Brain microvascular endothelial cell (primary cell): ENCODE measurements around the gene CADM1.

Experiments used
- DNase-seq: peaks from one replicate; pipeline ENCODE4 v3.0.0-alpha.2; 2020
- H3K27ac ChIP-seq: fragments of 250-450 bp; sonication (Bioruptor Pico); 2 replicates; pipeline ENCODE4 v1.5.1; 2020; ENCODE audit warnings: mild to moderate bottlenecking, moderate library complexity
- H3K27me3 ChIP-seq: fragments of 250-450 bp; sonication (Bioruptor Pico); replicated peaks from 2 replicates; pipeline ENCODE4 v1.5.1; 2020; ENCODE audit warnings: mild to moderate bottlenecking
- H3K36me3 ChIP-seq: fragments of 250-450 bp; sonication (Bioruptor Pico); replicated peaks from 2 replicates; pipeline ENCODE4 v1.5.1; 2020; ENCODE audit warnings: mild to moderate bottlenecking
- H3K4me3 ChIP-seq: 2 replicates; pipeline ENCODE4 v1.5.1; 2011; ENCODE audit warnings: low read depth, mild to moderate bottlenecking, control low read depth, low read length, moderate library complexity
- in situ Hi-C: cut with HindIII; loops from 2 replicates; pipeline ENCODE4 v1.10.0; 2017; ENCODE audit warnings: low sequenced_read_pairs, low pct_ligation_motif_present
- TF ChIP-seq, protein P1 (sequence below): IDR thresholded peaks from 2 replicates; pipeline ENCODE4 v1.5.1; 2011; ENCODE audit warnings: low read depth, mild to moderate bottlenecking, moderate library complexity, low read length, control low read depth, inconsistent platforms; ENCODE audit errors: missing control alignments

The CADM1 gene

DNA sequence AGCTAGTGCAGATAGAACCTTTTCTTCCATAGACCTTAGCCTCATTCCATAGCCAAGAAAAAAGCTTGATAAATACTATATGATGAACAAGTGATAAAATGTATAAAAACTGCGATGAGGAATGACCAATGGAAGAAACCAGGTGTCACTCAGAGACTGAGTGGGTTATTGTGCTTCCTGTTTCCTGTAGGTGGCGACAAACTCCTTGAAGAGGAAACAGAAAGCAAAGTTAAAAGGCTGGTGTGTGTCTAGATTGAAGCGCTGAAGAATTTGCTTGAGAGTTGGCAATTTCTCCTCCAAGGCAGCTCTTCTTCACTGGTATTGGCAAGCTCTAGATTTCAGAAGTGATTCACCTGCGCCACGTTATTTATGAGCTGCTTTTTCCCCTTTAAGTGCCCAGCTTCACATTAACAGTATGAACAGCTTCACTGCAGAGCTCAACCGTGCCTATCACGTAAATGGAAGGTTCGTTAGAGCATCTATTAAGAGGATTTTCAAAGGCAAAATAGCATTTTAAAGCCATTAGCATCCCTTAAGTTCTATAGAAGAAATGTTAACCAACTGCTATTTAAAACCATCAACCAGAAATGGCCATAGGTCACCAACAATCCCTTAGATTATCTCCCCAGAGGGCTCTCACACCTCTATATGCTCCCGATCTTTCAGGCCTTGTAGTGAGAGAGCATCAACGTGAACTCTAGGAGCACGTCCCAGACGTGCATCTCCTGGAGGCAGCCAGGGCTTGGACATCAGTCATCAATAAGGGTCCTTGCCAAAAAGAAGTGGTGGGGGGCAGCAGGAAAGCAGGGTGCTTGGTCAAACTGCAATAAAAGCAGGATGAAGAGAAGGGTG is 179.4 kb downstream of the CADM1 start:
- Histone ChIP-seq H3K4me3 (no peak overlapping the region), H3K27me3 (no peaks in the 10 kb centered on the region), H3K36me3 (no peaks in the 10 kb centered on the region), H3K27ac (no peak overlapping the region)
- TF ChIP-seq, protein P1, sequence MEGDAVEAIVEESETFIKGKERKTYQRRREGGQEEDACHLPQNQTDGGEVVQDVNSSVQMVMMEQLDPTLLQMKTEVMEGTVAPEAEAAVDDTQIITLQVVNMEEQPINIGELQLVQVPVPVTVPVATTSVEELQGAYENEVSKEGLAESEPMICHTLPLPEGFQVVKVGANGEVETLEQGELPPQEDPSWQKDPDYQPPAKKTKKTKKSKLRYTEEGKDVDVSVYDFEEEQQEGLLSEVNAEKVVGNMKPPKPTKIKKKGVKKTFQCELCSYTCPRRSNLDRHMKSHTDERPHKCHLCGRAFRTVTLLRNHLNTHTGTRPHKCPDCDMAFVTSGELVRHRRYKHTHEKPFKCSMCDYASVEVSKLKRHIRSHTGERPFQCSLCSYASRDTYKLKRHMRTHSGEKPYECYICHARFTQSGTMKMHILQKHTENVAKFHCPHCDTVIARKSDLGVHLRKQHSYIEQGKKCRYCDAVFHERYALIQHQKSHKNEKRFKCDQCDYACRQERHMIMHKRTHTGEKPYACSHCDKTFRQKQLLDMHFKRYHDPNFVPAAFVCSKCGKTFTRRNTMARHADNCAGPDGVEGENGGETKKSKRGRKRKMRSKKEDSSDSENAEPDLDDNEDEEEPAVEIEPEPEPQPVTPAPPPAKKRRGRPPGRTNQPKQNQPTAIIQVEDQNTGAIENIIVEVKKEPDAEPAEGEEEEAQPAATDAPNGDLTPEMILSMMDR = peak; percentile 83
- peak; percentile 42 for DNase-seq
- in situ Hi-C loops = no loop called here

DNA sequence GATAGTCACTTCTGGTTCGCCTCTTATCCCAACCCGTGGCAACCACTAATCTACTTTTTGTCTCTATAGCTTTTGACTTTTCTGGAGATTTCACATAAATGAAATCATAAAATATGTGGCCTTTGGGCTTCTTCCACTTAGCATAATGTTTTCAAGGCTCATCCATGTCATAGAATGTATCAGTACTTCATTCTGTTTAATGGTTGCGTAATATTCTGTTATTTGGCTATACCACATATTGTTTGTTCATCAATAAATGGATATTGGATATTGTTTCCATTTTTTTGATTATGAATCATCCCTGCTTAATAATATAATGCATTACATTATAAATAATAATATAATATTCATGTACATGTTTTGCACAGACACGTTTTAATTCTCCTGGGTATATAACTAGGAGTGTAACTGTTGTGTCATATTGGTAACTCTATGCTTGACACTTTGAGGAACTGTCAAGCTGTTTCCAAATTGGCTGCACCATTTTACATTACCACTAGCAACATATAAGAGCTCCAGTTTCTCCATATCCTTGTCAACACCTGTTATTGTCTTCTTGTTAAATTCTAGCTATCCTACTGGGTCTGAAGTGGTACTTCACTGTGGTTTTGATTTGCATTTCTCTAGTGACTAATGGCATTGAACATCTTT is 181.5 kb downstream of the CADM1 start:
- H3K27ac ChIP-seq = no peak overlapping the region
- in situ Hi-C loops = no loop called here
- DNase-seq = no peak
- H3K27me3 ChIP-seq = no peaks in the 10 kb centered on the region
- H3K4me3 ChIP-seq = no peak overlapping the region
- H3K36me3 ChIP-seq = no peaks in the 10 kb centered on the region
- TF ChIP-seq, protein P1 = no peak

DNA sequence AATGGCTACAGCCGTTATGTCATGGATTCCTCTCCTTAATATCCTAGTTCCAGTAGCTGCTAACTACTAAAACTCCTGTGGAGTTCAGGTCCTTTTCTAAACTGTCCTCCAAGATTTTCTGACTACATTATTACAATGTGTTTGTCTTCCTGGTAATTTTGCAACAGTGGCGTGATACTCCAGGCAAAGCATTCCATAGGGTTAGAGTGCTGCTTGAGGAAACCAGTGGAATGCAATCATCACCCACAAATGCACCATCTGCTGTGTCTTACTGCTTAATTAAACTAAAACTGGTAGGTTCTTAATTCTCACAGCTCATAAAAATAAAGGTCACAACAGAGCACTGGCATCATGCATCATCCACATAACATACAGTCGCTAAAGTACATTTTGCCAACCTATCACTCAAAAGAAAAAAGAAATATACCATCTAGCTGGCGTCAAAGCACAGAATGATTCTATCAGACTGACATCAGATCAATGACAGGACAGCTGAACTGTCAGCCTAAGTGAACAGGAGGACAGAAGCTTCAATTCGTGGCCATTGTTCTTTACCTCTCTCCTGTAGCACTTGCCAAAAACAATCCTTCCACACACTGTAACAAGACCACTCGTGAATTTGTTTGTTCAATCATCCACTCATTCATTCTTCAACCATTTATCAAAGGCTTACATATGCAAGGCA is 182.5 kb downstream of the CADM1 start:
- Histone ChIP-seq H3K4me3 (no peak overlapping the region), H3K27ac (no peak overlapping the region), H3K27me3 (no peaks in the 10 kb centered on the region), H3K36me3 (no peaks in the 10 kb centered on the region)
- no peak for DNase-seq
- TF ChIP-seq, protein P1 = no peak
- in situ Hi-C loops = no loop called here

DNA sequence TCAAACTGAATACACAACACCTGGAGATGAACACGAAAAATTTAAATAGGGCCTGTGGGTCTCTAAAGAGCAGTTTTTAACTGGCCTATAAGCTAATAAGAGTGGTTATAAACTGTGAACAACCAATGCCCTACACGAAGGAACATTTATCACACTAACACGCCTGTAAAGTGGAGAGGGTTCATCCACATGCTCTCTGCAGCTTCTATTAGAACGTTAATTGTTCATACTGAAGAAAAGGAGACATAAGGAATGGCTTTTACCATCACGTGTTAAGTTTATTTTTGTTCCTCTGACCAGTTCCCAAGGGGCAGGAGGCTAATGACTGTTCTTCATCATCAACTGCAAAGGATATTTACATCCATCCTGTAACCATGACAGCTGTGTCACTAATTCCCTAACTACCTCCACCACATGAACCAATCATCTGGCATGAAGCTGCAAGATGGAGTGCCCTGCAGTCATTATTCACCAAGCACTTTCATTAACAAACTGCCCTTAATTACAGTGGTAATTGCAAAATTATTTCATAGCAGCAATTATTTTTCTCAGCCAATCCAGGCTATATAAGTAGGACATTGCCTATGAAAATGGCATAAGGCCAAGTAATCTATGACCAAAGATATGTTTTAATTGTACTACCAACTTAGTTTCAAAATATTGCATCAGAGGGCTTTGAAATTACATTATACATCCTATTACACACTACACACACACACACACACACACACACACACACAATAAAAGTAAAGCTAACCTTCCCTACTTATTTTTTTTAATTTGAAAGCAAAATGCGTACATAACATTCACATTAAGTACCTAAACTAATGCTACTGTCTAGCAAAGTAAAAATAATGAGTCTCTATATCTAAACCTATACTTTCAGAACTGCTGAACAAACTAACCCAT is 186.7 kb downstream of the CADM1 start:
- no peak overlapping the region for H3K4me3 ChIP-seq
- H3K27ac ChIP-seq = no peak overlapping the region
- in situ Hi-C loops = no loop called here
- TF ChIP-seq, protein P1 = no peak
- no peaks in the 10 kb centered on the region for H3K36me3 ChIP-seq
- no peaks in the 10 kb centered on the region for H3K27me3 ChIP-seq
- no peak for DNase-seq

DNA sequence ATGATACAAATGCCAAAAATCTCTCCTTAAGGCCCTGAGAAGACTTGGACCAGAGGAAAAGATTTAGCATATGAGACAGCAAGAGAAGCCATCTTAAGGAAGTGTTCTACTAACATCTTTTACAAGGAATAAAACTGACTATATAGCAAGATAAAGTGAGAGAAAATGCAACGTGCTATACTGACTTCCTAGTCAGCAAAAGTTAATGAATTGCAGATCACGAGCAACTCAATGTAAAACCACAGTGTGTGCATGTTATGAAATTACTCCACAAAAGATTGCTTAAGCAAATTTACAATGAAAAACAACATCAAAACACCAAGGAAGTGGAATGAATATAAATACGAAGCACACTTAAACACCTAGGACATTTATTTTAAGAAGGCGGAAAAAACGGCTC is 187.5 kb downstream of the CADM1 start:
- Histone ChIP-seq H3K36me3 (no peaks in the 10 kb centered on the region), H3K27ac (no peak overlapping the region), H3K4me3 (no peak overlapping the region), H3K27me3 (no peaks in the 10 kb centered on the region)
- DNase-seq = no peak
- in situ Hi-C loops = no loop called here
- TF ChIP-seq, protein P1 = no peak
